ENCODE measurements around the gene DAB2IP. TPM values are rescaled to one million over a fixed set of nuclear protein-coding genes. Genes with fewer than 3 reads are reported as not detected.
A peak's percentile ranks its signal among the peaks of the same experiment; 100 is the strongest.

The DAB2IP gene
- total RNA-seq, 4 donors from 2014 or later: 55.2 to 76.0 (median 60.5) TPM

DNA sequence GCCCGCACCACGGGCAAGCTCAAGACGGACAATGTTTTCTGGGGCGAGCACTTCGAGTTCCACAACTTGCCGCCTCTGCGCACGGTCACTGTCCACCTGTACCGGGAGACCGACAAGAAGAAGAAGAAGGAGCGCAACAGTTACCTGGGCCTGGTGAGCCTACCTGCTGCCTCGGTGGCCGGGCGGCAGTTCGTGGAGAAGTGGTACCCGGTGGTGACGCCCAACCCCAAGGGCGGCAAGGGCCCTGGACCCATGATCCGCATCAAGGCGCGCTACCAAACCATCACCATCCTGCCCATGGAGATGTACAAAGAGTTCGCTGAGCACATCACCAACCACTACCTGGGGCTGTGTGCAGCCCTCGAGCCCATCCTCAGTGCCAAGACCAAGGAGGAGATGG is 108.6 kb downstream of the DAB2IP start:
- H3K27me3 ChIP-seq: no peaks in the 10 kb centered on the region
- H3K4me3 ChIP-seq: no peak overlapping the region
- H3K27ac ChIP-seq: no peak overlapping the region
- no peaks in the 10 kb centered on the region for H3K9me3 ChIP-seq
- DNase-seq: no peak
- TF ChIP-seq, protein P1, sequence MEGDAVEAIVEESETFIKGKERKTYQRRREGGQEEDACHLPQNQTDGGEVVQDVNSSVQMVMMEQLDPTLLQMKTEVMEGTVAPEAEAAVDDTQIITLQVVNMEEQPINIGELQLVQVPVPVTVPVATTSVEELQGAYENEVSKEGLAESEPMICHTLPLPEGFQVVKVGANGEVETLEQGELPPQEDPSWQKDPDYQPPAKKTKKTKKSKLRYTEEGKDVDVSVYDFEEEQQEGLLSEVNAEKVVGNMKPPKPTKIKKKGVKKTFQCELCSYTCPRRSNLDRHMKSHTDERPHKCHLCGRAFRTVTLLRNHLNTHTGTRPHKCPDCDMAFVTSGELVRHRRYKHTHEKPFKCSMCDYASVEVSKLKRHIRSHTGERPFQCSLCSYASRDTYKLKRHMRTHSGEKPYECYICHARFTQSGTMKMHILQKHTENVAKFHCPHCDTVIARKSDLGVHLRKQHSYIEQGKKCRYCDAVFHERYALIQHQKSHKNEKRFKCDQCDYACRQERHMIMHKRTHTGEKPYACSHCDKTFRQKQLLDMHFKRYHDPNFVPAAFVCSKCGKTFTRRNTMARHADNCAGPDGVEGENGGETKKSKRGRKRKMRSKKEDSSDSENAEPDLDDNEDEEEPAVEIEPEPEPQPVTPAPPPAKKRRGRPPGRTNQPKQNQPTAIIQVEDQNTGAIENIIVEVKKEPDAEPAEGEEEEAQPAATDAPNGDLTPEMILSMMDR (IDR thresholded peaks at IDR 0.05): no peak
- no peak for TF ChIP-seq POLR2A (IDR thresholded peaks at IDR 0.05)
- peaks cover 0 to 18% (median 0%) of the 10 kb centered on the region in 4 donors for H3K4me1 ChIP-seq
- H3K36me3 ChIP-seq: peaks cover 0 to 82% (median 0%) of the 10 kb centered on the region in 3 donors

DNA sequence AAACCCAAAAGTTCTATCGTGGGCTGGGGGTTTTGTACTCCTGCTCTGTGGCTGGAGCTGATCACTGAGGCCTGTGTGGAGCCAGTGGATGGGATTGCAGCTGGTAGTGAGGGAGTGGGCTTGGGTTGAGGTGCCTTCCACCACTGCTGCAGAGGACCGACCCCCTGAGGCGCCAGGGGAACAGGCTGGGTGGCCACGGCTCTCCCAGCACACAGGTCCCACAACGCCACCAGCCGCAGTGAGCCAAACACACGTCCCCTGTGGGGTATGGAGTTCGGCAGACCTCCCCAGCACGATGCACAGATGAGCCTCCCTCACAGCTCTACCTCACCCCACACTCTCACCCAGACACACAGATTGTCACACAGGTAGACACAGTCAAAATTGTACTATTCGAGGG is 109.1 kb downstream of the DAB2IP start:
- TF ChIP-seq POLR2A (IDR thresholded peaks at IDR 0.05): no peak
- TF ChIP-seq, protein P1 (IDR thresholded peaks at IDR 0.05): no peak
- no peak for DNase-seq
- H3K27me3 ChIP-seq: no peaks in the 10 kb centered on the region
- no peak overlapping the region for H3K4me3 ChIP-seq
- H3K9me3 ChIP-seq: no peaks in the 10 kb centered on the region
- peaks cover 0 to 18% (median 0%) of the 10 kb centered on the region in 4 donors for H3K4me1 ChIP-seq
- H3K27ac ChIP-seq: no peak overlapping the region
- peaks cover 0 to 84% (median 0%) of the 10 kb centered on the region in 3 donors for H3K36me3 ChIP-seq

DNA sequence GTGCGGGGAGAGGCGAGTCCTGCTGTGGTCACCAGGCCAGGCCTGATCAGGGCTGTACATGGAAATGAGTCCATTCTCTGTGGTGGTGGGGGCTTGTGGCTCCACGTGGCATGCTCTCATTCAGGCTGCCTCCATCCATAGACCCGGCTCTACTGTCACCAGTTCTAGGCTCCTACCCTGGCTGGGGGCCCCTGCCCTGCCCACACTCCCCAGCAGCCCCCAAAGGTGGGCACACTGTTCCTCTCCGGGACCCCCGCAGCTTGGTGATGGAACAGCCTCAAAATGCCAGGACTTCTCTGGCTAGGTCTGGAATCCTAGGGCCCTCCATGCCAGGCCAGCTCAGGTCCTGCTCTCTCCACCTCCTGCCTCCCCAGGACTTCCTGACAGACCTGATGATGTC is 111.7 kb downstream of the DAB2IP start:
- Histone ChIP-seq H3K4me1 (peaks cover 0 to 9% (median 0%) of the 10 kb centered on the region in 4 donors), H3K27ac (no peak overlapping the region), H3K4me3 (no peak overlapping the region), H3K27me3 (no peaks in the 10 kb centered on the region), H3K9me3 (no peaks in the 10 kb centered on the region), H3K36me3 (peaks cover 0 to 90% (median 0%) of the 10 kb centered on the region in 3 donors)
- no peak for DNase-seq
- TF ChIP-seq, protein P1 (IDR thresholded peaks at IDR 0.05): no peak
- no peak for TF ChIP-seq POLR2A (IDR thresholded peaks at IDR 0.05)

DNA sequence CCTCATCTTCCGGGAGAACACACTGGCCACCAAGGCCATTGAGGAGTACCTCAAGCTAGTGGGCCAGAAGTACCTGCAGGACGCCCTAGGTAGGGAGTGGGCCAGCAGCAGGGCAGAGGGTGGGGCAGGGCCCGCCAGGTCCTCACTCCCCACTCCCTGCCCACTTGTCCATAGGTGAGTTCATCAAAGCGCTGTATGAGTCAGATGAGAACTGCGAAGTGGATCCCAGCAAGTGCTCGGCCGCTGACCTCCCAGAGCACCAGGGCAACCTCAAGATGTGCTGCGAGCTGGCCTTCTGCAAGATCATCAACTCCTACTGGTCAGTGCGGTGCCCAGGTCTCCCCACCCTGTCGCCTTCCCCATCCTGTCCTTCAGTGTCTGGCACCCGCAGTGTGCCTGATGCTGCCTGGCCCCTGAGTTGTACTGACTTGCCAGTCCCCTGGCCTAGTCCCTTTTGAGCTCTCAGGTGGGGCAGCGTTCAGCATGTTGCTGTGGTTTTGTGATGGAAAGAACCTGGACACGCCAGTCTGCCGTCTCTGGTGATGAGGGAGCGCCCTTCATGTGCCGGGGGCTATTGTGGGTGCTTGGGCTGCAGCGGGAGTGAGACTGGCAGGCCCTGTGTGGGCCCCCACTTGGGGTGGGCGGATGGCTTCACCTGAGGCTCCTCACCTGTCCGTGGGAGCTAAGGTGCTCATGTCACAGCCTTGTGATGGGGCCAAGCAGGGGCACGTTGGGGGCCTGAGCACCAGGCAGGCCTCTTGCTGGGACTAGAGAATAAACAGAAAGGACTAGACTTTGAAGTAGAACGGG is 112.3 kb downstream of the DAB2IP start:
- no peak for DNase-seq
- peaks cover 0 to 90% (median 0%) of the 10 kb centered on the region in 3 donors for H3K36me3 ChIP-seq
- TF ChIP-seq, protein P1 (IDR thresholded peaks at IDR 0.05): no peak
- no peak for TF ChIP-seq POLR2A (IDR thresholded peaks at IDR 0.05)
- no peaks in the 10 kb centered on the region for H3K27me3 ChIP-seq
- no peak overlapping the region for H3K4me3 ChIP-seq
- H3K27ac ChIP-seq: peak overlapping the region in 1 of 4 donors; percentile 16
- H3K9me3 ChIP-seq: no peaks in the 10 kb centered on the region
- peaks cover 0 to 9% (median 0%) of the 10 kb centered on the region in 4 donors for H3K4me1 ChIP-seq

DNA sequence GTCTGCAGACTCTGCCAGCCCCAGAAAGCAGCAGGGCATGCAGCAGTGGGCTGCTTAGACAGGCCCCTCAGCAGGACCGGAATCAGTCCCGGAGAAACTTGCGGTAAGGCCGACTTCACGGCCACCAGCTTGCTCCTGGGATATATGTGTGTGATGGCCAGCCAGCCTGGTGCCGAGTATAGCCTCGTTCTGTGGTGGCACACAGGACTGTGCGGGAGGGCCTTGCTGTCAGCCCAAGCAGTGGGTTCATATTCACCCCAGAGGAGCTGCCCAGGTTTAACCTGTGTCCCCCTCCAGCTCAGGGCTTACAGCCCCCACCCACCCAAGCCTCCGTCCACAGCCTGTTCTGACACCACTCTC is 112.9 kb downstream of the DAB2IP start:
- no peaks in the 10 kb centered on the region for H3K27me3 ChIP-seq
- no peaks in the 10 kb centered on the region for H3K9me3 ChIP-seq
- peak overlapping the region in 2 of 4 donors; percentile 16 to 35 for H3K27ac ChIP-seq
- H3K4me1 ChIP-seq: peaks cover 0 to 9% (median 0%) of the 10 kb centered on the region in 4 donors
- peaks cover 0 to 90% (median 0%) of the 10 kb centered on the region in 3 donors for H3K36me3 ChIP-seq
- H3K4me3 ChIP-seq: no peak overlapping the region
- DNase-seq: no peak
- no peak for TF ChIP-seq POLR2A (IDR thresholded peaks at IDR 0.05)
- TF ChIP-seq, protein P1 (IDR thresholded peaks at IDR 0.05): no peak
